Stimulated activated CD4-positive, alpha-beta T cell treated with anti-CD3 and anti-CD28 coated beads, Interleukin-12 subunit alpha, Interleukin-12 subunit beta, amount 100 ng/mL, for 48 hours (primary cell): Measurements from ENCODE around the gene HOXA3.

Experiments
- DNase-seq, 3 donors: peaks; one replicate each; pipeline ENCODE4 v3.0.0-alpha.2; 2020; ENCODE audit warnings: low read depth in 2 of 3, low spot score in 1 of 3

Gene HOXA3

DNA sequence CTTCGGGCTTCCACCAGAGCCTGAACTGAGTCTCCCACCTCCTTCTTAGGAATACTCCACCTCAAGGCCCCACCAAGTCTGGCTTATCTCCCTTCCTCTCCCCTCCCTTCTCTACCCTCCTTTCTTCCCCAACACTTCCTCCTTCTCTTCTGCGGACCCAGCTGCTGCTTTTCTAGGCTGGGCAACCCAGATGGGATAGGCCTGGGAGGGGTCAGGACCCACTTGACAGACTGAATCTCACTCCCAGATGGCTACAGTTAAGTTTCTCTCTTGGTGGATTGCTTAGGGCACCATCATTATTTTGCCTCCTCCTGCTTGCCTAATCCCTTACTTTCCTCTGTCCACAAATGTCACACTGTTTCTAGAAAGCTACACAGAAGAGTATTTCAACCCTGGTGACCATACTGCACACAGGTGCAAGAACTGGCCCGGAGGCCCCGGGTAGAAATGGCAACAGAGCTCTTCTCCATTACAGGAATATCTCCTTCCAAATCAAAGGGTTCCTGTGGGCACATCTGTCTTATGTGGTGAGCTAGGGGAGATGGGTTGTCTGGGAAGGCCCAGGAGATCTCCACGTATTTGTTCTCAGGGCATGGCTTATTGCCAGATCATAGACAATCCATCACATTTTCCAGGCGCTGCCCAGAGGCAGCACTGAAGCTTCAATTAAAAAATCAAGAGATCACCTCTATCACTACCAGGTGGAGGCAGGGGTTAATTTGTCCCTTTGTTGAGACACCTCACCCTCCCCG, 37.8 kb upstream of the HOXA3 start:
- DNase-seq: no peak

DNA sequence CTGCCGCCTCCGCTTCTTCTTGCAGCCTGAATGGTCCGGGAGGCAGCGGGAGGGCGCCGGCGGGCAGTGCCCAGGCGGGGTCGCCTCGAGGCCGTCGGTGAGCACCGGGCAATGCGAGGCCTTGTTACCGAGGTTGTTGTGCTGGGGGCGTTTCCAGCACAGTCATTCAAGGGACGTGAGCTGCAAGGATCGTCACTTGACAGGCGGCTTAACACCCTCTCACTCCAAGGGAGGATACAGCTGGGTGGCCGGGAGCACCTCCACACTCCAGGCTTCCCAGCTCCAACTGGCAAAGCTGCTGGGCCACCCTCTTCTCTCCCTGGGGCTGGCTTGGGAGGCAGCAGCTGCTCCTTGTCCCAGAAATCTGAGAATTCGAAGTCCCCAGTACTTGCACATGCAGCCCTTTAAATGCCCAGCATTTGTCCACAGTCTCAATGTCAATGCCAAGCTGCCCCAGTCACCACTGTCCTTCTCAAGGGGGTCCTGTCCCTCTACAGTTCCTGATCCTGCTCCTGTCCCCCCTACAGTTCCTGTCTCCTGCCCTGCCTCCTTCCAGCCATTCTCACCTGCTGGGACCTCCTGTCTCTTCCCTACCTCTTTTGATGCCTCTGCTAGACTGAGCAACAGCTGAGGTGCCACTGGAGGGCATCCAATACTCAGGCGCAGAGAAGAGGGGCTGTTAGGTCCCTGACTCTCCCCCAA, 37.1 kb upstream of the HOXA3 start:
- DNase-seq: no peak

DNA sequence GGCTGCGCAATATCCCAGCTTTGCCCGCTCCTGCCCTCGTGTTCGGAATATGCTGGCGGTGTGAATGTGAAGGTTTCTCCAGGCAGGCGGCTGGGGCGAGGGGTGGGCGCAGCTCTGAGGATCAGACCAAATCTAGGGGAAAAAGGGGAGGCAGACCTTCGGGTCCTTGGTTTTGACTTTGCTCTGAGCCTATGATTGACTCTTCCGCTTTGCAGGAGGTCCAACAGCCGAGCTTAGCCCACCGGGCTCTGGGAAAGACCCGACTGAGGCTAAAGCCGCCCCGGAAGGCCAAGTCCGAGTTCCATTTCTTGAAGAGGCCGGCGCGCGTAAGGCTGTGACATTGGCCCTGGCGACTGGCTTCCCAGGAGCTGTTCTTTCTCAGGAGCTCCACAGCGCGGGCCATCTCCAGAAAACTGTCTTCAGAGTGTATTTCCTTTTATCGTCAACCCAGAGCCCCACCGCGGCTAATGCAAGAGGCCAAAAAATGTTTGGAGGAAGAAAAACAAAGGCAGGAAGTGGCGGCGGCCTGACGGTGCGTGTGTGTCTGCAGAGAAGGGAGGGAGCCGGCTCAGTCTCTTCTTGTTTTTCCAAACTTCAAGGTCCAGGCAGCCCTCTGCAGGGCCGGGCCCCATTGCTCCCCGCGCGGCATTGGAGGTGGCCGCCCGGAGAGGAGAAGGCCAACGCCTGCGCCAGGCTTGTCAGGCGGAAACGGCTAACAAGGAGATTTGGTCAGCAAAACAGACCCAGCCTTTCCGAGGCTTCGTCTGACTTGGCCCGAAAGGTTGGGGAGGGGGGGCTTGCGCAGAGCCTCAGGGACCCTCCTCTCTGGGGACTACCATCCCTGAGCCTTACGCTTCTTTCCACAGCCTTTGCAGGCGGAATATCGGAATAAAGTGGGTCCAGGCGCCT, 36.3 kb upstream of the HOXA3 start:
- DNase-seq: no peak

DNA sequence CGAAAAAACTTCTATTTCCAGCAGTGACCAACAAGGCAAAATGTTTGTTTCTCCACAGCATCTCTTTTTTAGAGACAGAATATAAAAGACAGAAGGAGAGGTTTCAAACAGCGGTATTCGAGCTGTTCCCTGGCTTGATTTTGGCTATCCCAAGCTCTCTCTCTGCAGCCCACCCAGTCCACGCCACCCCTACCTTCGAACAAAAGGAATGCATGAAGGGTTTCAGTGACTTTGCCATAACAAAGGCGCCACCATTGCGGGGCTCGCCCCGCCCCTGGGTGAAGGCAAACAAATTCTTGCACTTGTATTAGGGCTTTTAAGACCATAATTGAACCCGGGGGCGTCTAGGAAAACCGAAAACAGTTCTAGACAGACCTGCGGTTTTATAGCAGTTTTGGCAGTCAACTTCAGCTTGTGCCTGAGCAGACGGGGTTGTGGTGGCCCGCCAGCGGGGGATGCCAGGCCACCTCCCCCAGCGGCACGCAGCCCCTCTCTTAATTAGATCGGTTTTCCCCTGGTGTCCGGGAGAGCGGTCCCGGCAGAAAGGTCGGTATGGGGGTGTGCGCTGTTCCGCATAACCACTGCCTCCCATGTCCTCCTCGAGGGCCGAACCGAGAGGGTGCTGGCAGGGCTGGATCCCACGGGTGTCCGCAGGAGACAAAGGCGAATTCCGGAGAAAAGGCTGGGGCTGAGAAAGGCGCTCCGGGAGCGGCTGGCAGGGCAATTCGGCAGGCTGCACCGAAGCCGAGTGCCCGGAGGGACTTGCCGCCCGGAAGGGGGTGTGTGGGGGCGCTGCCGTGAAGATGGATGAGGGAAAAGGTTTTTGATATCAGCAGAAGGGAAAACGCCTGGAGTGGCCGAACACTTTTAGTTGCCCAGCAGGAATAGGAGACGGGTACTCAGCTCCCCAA, 35.3 kb upstream of the HOXA3 start:
- DNase-seq: no peak

DNA sequence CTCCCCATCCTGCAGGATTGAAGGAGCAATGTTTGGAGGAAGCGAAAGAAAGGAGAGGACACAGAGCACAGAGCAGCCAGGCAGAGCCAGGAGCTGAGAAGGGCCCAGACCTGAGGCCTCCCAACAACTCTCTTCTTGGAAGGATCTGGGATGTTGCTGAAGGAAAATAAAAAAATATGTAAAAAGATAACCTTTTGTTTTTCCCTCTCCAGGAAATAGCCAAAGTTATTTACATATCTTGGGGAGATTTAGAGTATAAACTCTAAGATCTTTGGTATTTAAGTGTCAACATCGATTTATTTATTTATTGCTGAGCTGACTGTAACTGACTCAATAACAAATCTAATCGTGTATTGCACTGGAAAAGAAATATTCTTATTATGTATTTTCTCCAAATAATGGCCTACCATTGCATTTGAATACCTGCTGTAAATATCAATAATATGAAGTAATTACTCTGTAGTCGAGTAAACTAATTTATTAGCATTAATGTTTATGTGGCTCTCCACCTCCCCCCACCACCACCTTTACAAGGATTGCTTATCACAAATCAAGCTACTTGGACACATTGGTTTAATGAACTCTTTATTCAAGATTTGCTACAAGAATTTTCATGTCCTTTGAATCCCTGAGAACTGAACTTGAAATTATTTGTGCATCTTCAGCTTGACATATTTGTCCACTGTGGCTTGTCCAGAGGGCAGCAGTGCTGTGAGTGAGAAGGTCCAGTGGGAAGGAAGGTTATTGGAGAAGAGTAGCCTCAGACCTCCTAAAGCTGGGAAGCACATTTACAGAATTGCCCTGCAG, 34.5 kb upstream of the HOXA3 start:
- no peak for DNase-seq

DNA sequence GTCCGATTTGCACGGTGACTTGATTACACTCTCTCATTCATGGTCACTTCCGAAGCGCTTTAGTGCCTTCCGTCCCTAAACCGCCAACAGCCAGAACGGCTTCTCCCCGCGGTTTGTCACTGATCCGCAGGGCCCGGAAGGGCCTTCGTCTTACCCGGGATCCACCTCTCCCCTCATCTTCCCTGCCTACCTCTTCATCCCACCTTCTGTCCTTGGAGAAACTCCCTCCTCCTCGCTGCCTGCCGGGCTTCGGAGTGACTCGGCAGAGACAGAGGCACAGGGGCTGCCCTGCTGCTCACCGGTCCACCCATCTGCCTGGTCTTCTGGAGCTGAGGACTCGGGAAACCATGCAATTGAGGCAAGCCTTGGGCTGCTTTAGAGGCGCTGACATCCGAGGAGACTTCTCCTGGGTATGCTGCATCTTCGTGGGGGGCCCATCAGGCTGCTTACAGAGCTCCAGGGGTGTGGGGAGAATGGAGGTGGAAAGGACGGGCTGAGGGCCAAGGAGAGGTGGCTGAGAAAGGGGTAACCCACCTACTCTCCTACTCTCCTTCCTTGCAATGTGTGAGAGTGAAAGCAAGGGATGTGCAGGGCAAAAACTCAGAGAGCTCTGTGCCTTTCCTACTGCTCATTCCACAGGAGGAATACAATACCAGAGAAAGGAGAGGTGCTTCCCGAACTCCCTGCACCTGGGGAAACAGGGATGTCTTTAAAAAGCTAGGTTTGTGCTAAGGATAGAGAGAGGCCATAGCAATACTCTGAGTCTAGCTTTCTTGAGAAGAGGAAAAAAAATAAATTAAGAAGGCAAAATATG, 33.7 kb upstream of the HOXA3 start:
- no peak for DNase-seq

DNA sequence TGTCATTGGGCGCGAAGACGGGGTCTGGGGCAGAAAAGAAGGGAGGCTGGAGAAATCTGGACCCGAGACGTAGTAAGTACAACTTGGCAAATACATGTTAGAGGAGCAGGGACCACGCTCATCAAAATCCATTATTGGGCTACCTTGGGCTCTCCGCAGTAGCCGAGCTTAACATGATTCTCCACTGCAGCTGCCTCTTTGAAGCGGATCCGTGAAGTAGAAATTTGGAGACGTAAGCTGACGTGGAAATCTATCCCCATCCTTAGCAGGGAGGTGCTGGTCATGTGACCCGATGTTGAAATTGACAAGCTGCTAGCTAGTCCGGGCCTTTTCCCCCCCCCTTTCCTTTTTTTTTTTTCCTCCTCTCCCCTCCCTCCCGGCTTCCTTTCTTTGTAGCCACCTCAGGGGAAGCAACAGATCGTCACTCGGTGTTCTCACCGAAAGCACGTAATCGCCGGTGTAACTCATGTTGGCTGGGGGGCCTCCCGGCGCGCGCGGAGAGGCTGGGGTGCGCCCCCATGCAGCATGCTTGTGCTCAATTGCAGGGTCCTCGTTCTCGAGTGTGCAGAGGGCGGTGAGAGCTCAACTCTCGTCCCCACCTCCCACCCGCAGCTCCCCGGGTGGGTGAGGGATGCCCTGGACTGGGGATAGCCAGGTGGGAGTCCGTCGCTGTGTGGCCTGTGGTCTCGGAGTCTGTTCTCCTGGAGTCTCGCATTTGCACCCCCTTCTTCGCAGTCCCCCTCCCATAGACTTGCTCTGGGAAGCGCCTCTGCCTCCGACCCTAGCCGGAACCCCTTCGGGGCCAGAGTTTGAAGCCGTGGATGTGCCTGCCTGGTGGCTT, 32.9 kb upstream of the HOXA3 start, which contains the start of gene HOXA11:
TSS of gene HOXA11 (minus strand) at position 220 of the 841 bp plus-strand sequence. CDS start at position 132, 88 bp downstream.
- DNase-seq: no peak

DNA sequence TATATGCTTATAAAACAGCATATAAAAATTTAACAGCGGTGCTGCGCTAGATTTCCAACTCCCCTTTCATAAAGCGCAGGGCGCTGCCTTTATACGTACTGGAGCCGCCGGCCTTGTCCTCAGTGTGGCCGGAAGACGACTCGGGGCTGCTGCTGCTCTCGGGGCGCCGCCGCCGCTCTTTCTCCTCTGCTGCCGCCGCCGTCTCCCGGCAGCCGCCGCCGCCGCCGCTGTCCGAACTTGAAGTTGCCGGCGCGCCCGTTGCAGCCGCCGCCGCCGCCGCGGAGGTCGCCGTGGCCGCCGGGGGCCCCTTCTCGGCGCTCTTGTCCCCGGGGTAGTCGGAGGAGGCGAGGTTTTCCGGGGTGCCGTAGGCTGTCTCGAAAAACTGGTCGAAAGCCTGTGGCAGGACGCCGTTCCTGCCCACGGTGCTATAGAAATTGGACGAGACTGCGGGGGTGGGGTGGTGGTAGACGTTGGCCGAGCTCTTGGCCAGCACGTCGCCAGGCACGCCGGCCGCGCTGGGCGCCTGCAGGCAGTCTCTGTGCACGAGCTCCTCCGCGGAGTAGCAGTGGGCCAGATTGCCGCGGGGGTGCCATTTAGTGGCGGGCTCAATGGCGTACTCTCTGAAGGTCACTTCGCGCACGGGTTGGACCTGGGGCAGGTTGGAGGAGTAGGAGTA, 32.1 kb upstream of the HOXA3 start:
- no peak for DNase-seq

DNA sequence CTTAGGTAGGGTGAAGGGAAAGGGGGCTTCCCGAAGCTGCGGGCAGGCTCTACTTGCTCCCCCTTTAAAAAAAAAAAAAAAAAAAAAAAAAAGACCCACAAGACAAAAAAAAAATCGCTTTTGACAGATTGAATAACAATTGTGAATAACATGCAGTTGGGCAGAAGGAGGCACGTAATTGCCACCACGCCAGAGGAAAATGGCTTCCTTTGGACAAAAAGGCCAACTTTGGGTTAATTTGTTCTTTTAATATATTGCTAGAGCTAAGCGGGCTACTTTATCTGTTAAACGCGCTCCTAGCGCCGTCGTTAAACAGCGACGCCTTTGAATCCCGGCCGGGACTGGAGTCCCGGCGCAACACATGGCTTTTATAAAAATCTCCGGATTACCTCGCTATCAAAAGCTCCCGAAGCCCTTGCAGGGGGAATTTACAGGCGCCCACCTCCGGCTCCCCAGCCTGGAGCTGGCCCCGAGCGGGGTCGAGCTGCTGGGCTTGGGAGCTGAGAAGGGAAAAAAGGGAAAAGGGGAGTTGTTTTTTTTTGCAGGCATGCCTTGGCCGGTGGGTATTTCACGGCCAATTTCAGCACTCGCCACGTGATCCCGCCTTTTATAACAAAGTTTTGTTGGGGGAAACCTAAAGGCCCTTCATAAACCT, 31.4 kb upstream of the HOXA3 start:
- DNase-seq: no peak

DNA sequence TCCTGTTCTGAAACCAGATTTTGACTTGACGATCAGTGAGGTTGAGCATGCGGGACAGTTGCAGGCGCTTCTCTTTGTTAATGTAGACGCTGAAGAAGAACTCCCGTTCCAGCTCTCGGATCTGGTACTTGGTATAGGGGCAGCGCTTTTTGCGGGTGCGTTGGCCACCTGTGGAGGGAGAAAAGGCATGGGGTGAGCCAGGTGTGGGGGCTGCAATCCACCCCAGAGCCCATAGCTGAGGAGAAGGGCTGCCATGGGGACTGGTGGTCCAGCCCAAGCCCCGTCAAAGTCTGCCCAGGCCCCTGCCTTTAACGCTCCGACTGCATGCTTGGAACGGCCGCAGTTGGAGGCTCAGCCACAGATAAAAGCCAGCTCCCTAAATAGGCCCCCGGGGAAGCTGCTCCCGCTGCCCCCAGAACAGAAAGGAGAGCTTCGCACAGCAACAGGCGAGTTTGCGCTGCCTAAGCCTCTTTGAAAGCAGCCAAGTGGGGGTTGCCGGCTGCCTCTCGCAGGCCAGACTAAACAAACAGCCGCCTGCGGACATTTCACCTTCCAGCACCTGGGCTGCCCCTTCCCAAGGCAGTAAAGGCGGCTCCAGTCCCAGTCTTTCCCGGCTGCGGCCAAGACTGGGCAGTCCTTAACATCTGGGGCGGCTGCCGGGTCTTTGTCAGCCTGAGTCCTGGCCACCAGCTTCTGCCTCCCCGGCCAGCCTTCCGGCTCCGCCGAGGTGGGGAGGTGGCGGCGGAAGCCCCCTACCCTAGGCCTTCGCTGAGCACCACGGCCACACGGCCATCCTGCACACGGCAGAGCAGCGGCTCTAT, 30.7 kb upstream of the HOXA3 start:
- DNase-seq: no peak

DNA sequence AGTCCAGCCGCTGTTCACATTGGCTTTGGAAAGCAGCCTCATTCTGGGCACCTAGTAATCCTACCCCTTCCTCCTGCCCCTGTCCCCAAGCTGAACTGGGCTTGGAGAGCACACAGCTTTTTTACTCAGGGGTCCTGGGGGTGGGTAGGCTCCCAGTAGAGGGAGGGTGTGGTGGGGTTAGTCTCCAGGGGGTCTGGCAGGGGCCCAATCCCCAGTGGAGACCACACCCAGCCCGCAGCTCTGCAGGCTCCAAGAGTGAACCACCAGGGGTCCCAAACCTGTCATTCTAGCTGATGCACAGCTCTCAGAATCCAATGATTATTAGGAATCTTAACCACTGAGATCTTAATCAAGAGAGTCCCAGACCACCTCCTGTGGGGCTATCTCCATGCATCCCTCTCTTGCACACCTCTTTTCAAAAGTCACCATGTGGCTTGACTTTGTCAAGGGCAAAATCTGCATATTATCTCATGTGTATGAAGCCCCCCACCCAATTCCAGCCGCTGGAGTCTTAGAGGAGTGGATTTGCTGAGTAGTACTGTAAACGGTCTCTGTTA, 30.0 kb upstream of the HOXA3 start:
- DNase-seq: no peak

DNA sequence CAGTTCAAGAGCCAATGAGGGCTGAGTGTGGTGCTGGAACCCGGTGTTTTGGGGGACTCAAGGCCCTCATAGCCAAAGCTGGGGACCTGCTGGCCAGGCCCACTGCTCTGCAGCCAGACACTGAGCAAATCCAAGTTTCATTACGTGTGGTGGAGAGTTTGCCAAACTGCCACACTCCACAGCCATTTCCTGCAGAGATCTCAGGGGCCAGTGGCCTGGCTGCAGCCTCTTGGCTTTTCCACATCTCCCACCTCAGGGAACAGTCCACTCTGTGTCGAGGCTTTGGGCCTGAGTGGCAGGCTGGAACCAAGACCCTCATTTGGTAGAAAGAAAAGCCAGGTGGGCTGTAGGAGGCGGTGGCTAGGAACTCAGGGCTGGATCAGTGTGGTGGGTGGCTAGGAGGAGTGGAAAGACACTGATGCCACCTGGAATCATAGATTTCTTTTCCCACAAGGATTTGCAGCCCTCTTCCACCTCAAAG, 29.5 kb upstream of the HOXA3 start:
- no peak for DNase-seq

DNA sequence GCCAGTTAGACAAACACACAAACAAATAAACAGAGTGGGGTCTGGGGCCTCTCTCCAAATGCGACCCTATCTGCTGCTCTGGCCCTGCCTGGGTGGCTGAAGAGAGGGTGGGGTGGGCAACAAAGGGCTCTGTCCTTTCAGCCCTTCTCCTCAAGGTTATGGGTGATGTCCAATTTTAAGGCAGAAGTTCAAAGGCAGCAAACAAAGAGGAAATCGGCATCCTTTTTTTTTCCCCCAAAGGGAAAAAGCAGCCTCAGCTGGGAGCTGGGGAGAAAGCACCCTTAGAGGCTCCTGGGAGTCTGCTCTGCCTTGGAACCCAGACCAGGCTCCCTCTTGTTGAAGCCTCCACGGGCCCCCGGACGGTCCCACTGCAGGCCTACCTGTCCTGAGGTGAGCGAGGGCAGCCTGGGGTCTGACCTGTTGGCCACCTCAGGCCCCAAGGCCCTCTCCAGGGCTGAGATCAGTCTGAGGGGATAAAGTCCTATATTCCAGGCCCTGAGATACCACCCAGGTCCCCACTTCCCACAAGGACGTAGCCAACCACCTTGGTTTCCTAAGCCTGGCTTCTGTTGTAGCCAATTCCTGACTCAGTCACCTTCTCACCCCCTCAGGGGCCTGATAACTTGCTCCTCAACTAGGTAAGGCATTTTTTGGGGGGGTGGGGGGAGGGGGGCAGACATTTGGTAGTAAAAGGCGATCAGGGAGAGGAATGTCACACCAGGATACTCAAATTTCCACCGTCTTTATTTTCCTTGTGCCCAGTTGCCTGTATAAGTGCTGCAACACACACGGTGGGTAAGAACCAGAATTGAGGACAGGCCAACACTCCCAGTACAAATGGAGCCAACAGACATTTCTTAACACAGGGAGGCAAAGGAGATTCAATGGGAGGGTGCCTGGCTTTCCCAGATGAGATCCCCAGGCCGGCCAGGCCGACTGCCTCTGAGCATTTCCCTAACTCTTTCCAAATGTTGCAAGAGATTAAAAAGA, 28.3 kb upstream of the HOXA3 start:
- DNase-seq: no peak
